DOHH2 (cell line): ENCODE measurements around the gene PARP3.

Experiments
- H3F3A ChIP-seq: fragments of 200-600 bp; sonication (generic), shearing (Covaris generic); 2 replicates; pipeline ENCODE4 v1.6.0; 2016; ENCODE audit warnings: antibody characterized with exemption, mild to moderate bottlenecking; ENCODE audit not compliant: control insufficient read depth, insufficient read depth
- H3K27ac ChIP-seq: fragments of 200-600 bp; sonication (generic); 2 replicates; pipeline ENCODE4 v1.5.1; 2014; ENCODE audit warnings: low read depth, mild to moderate bottlenecking, low read length, moderate library complexity
- H3K27me3 ChIP-seq: fragments of 200-600 bp; sonication (generic); 2 replicates; pipeline ENCODE4 v1.6.1; 2014; ENCODE audit warnings: mild to moderate bottlenecking, low read length, mixed read lengths; ENCODE audit not compliant: control insufficient read depth
- H3K36me3 ChIP-seq: fragments of 200-600 bp; sonication (generic); 2 replicates; pipeline ENCODE4 v1.6.1; 2014; ENCODE audit warnings: mild to moderate bottlenecking, low read length, moderate library complexity, mixed read lengths; ENCODE audit not compliant: control insufficient read depth
- H3K4me1 ChIP-seq: fragments of 200-600 bp; sonication (generic); 2 replicates; pipeline ENCODE4 v1.6.1; 2014; ENCODE audit warnings: mild to moderate bottlenecking, low read length, mixed read lengths; ENCODE audit not compliant: control insufficient read depth
- H3K4me2 ChIP-seq: fragments of 200-600 bp; sonication (generic); 2 replicates; pipeline ENCODE4 v1.6.0; 2014; ENCODE audit warnings: mild to moderate bottlenecking, low read length, moderate library complexity
- H3K4me3 ChIP-seq: fragments of 200-600 bp; sonication (generic); 2 replicates; pipeline ENCODE4 v1.5.1; 2014; ENCODE audit warnings: mild to moderate bottlenecking, low read length, mixed read lengths
- H3K79me2 ChIP-seq: fragments of 200-600 bp; sonication (generic); 2 replicates; pipeline ENCODE4 v1.6.1; 2014; ENCODE audit warnings: mild to moderate bottlenecking, low read length, mixed read lengths; ENCODE audit not compliant: control insufficient read depth
- H3K9me2 ChIP-seq: fragments of 200-600 bp; sonication (generic); replicated peaks from 2 replicates; pipeline ENCODE4 v1.6.1; 2014; ENCODE audit warnings: mild to moderate bottlenecking, low read length, mixed read lengths; ENCODE audit not compliant: control insufficient read depth
- H3K9me3 ChIP-seq: fragments of 200-600 bp; sonication (generic); 2 replicates; pipeline ENCODE4 v1.6.1; 2014; ENCODE audit warnings: antibody characterized with exemption, low read length, mixed read lengths; ENCODE audit not compliant: control insufficient read depth, insufficient read depth
- H4K20me1 ChIP-seq: fragments of 200-600 bp; sonication (generic); 2 replicates; pipeline ENCODE4 v1.6.0; 2014; ENCODE audit warnings: low read depth, mild to moderate bottlenecking, antibody characterized with exemption, low read length, moderate library complexity; ENCODE audit not compliant: control insufficient read depth, insufficient read depth
- CTCF ChIP-seq: fragments of 200-600 bp; sonication (generic); IDR thresholded peaks from one replicate; pipeline ENCODE4 v1.5.1; 2014; ENCODE audit warnings: antibody characterized with exemption, mild to moderate bottlenecking, low read depth, low read length; ENCODE audit not compliant: poor library complexity, severe bottlenecking
- EZH2phosphoT487 ChIP-seq: fragments of 200-600 bp; sonication (generic); IDR thresholded peaks from 2 replicates; pipeline ENCODE4 v1.6.1; 2017; ENCODE audit warnings: borderline replicate concordance, mild to moderate bottlenecking, antibody characterized with exemption, low read length, moderate library complexity, mixed read lengths

The PARP3 gene

GRCh38 chr3:51955893-51956770 is 14.0 kb downstream of the PARP3 start:
- H3K27me3 ChIP-seq, result peaks cover 10% of the 10 kb centered on the region; the same call in 1 of the 2 replicates
- H3K4me2 ChIP-seq, result no peak overlapping the region
- TF ChIP-seq EZH2phosphoT487, result no peak
- TF ChIP-seq CTCF, result peak; percentile 59

GRCh38 chr3:51957520-51958205 is 15.5 kb downstream of the PARP3 start:
- H4K20me1 ChIP-seq, result no peaks in the 10 kb centered on the region
- no peaks in the 10 kb centered on the region for H3F3A ChIP-seq
- no peak overlapping the region for H3K4me3 ChIP-seq
- H3K36me3 ChIP-seq, result no peaks in the 10 kb centered on the region
- no peak overlapping the region for H3K4me2 ChIP-seq
- no peak overlapping the region for H3K27ac ChIP-seq
- no peaks in the 10 kb centered on the region for H3K9me3 ChIP-seq
- TF ChIP-seq EZH2phosphoT487 (no peak), CTCF (no peak)
- H3K79me2 ChIP-seq, result no peaks in the 10 kb centered on the region
- H3K27me3 ChIP-seq, result peaks cover 12% of the 10 kb centered on the region; the same call in 1 of the 2 replicates
- no peaks in the 10 kb centered on the region for H3K4me1 ChIP-seq
- H3K9me2 ChIP-seq, result no peaks in the 10 kb centered on the region

More at GRCh38 chr3:51955893-51956770, 14.0 kb downstream of the PARP3 start:
- Histone ChIP-seq H3F3A (no peaks in the 10 kb centered on the region), H3K9me3 (no peaks in the 10 kb centered on the region), H3K4me3 (no peak overlapping the region), H3K4me1 (no peaks in the 10 kb centered on the region), H3K27ac (no peak overlapping the region), H3K79me2 (no peaks in the 10 kb centered on the region), H3K9me2 (no peaks in the 10 kb centered on the region), H4K20me1 (no peaks in the 10 kb centered on the region), H3K36me3 (no peaks in the 10 kb centered on the region)

DNA sequence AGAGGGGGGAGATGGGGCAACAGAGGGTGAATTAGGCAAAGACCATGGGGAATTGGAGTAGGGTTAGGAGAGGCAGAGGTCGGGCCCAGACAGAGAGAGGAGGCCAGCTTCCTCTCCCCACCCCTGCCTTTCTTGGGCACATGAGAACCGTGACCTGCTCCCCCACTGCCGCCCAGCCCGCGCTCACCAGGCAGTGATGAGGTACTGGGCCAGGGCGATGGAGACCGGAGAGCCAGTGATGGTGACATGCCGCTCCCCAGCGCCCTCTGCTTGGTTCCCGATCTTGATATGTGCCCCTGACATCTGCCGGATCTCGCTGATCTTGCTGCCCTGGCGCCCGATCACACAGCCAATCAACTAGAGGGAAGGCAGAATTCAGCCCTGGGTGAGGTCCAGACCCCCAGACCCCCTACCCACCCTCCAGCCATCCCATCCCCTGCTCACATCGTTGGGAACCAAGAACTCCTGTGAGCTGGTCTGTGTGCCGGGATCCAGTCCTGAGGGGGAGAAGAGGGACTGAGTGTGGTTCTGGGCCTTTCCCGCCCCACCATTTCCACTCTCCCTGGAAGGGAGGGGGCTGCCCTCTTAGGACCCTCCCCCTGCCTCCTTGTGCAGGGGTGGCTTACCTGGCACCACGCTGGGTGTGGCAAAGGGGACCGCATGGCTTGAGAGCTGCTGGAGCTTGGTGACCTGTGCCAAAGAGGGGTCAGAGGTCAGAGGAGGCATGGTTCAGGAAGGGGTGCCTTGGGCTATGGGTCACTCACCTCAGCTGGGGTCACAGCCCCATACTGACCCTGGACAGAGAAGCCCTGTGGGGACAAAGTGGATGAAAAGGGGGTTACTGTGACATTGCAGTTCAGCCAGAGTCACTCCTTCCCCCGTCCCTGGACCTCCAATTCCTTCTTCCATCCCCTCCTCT is 16.7 kb downstream of the PARP3 start:
- no peaks in the 10 kb centered on the region for H3K4me1 ChIP-seq
- no peaks in the 10 kb centered on the region for H3K9me2 ChIP-seq
- no peaks in the 10 kb centered on the region for H3K79me2 ChIP-seq
- no peaks in the 10 kb centered on the region for H3K36me3 ChIP-seq
- no peak overlapping the region for H3K4me3 ChIP-seq
- H3K27me3 ChIP-seq, result peaks cover 14% of the 10 kb centered on the region; the same call in 1 of the 2 replicates
- no peak overlapping the region for H3K4me2 ChIP-seq
- H4K20me1 ChIP-seq, result no peaks in the 10 kb centered on the region
- no peaks in the 10 kb centered on the region for H3K9me3 ChIP-seq
- no peaks in the 10 kb centered on the region for H3F3A ChIP-seq
- no peak overlapping the region for H3K27ac ChIP-seq
- TF ChIP-seq EZH2phosphoT487, result no peak
- TF ChIP-seq CTCF, result no peak
